ENCODE data around the gene BAK1. TPM values are rescaled to one million over a fixed set of nuclear protein-coding genes. Genes with fewer than 3 reads are reported as not detected.

The BAK1 gene
- total RNA-seq, 1 donor from 2014 or later = 26.9 TPM

DNA sequence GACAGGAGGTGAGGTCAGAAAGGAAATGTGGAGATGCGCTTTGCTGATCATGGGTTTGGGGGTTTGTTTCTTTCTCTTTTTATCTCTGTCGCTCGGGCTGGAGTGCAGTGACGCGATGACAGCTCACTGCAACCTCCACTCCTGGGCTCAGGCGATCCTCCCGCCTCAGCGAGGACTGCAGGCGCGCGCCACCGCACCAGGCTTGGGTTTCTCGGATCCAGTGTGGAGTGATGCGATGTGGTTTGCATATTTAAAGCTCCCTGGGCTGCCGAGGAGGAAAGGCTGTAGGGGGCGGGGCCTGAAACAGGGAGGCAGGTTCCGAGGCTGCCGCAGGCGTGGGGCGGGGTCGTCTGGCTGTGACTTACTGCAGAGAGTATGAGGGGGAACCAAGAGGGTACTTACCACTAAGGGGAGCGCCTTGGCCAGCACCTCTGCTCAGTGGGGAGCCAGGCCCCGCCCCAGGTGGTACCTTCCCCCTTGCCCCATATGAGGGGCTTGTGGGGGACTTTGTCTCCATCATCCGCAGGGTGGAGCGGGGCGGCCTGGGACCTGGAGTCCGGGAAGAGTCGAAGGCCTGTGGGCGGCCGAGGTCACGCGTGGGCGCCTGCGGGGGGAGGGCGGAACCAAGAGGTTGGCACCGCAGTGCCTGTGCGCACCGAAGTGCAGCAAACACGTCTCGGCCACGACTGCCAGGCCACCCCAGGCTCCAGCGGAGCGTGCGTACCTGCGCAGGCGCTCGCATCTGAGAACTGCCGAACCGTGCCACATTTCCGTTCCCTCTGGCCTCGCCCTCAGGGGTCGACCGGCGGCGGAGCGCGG is 12.7 kb upstream of the BAK1 start:
- TF ChIP-seq, protein P1, sequence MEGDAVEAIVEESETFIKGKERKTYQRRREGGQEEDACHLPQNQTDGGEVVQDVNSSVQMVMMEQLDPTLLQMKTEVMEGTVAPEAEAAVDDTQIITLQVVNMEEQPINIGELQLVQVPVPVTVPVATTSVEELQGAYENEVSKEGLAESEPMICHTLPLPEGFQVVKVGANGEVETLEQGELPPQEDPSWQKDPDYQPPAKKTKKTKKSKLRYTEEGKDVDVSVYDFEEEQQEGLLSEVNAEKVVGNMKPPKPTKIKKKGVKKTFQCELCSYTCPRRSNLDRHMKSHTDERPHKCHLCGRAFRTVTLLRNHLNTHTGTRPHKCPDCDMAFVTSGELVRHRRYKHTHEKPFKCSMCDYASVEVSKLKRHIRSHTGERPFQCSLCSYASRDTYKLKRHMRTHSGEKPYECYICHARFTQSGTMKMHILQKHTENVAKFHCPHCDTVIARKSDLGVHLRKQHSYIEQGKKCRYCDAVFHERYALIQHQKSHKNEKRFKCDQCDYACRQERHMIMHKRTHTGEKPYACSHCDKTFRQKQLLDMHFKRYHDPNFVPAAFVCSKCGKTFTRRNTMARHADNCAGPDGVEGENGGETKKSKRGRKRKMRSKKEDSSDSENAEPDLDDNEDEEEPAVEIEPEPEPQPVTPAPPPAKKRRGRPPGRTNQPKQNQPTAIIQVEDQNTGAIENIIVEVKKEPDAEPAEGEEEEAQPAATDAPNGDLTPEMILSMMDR (IDR thresholded peaks at IDR 0.05) = no peak
- Mint-ChIP-seq H3K9me3 (ENCODE audit: low read depth) (no peaks in the 10 kb centered on the region), H3K36me3 (ENCODE audit: low read depth) (no peaks in the 10 kb centered on the region), H3K27me3 (ENCODE audit: low read depth) (no peaks in the 10 kb centered on the region), H3K4me3 (ENCODE audit: unreplicated experiment) (no peak overlapping the region), H3K27ac (ENCODE audit: unreplicated experiment) (no peak overlapping the region), H3K4me1 (ENCODE audit: low read depth) (peaks cover 12% of the 10 kb centered on the region)
- no peak for DNase-seq (ENCODE audit: low spot score)

DNA sequence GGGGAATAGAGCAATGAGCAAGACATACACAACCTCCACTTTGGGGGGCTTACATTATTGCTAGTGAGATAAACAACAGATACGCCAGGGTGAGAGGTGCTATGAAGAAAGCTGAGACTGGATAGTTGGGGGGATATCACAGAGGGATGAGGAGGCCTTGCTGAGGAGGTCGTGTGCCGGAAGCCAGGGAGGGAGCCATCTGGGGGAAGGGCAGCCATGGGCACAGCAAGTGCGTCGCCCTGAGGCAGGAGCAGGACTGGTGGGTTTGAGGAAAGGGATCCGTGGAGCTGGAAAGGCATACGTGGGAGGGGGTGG is 12.2 kb upstream of the BAK1 start:
- TF ChIP-seq, protein P1 (IDR thresholded peaks at IDR 0.05) = no peak
- H3K9me3 Mint-ChIP-seq (ENCODE audit: low read depth) = no peaks in the 10 kb centered on the region
- H3K27ac Mint-ChIP-seq (ENCODE audit: unreplicated experiment) = no peak overlapping the region
- H3K36me3 Mint-ChIP-seq (ENCODE audit: low read depth) = no peaks in the 10 kb centered on the region
- no peaks in the 10 kb centered on the region for H3K27me3 Mint-ChIP-seq (ENCODE audit: low read depth)
- H3K4me1 Mint-ChIP-seq (ENCODE audit: low read depth) = peaks cover 12% of the 10 kb centered on the region
- no peak for DNase-seq (ENCODE audit: low spot score)
- H3K4me3 Mint-ChIP-seq (ENCODE audit: unreplicated experiment) = no peak overlapping the region

GRCh38 chr6:33591424-33592032 is 11.5 kb upstream of the BAK1 start:
- no peaks in the 10 kb centered on the region for H3K27me3 Mint-ChIP-seq (ENCODE audit: low read depth)
- no peak overlapping the region for H3K4me3 Mint-ChIP-seq (ENCODE audit: unreplicated experiment)
- no peak overlapping the region for H3K27ac Mint-ChIP-seq (ENCODE audit: unreplicated experiment)
- H3K36me3 Mint-ChIP-seq (ENCODE audit: low read depth) = no peaks in the 10 kb centered on the region
- H3K9me3 Mint-ChIP-seq (ENCODE audit: low read depth) = no peaks in the 10 kb centered on the region
- DNase-seq (ENCODE audit: low spot score) = no peak
- TF ChIP-seq, protein P1 (IDR thresholded peaks at IDR 0.05) = no peak
- H3K4me1 Mint-ChIP-seq (ENCODE audit: low read depth) = peaks cover 12% of the 10 kb centered on the region

DNA sequence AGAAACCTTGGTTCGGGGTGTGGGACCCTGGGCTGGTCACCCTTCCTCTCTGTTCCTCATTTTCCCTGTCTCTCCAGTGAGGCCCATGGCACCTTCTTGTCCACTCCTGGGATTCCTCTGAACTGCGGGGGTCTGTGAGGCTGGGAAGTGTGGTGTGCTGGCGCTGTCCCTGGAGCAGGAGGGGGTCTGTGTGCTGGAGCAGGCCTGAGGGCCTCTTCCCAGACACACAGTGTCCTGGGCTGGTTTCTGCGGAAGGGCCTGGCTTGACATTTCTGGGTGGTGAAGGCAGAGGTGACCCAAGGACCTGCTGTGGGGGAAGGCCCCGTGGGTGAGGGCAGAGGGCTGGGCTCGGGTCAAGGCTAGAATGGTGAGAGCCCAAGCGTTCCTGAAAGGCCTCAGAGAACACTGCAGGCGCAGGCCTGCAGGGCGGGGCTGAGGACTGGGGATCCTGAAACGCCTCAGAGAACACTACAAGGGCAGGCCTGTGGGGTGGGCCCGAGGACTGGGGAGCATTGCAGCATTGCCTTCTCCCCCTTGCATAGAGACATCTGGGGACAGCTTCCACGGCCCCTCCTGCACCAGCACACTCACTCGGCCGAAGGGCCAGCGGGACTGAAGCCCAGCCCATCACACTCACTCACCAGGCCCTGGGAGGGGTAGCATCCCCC is 10.6 kb upstream of the BAK1 start:
- Mint-ChIP-seq H3K27ac (ENCODE audit: unreplicated experiment) (peak overlapping the region; percentile 68), H3K4me3 (ENCODE audit: unreplicated experiment) (no peak overlapping the region), H3K36me3 (ENCODE audit: low read depth) (no peaks in the 10 kb centered on the region), H3K4me1 (ENCODE audit: low read depth) (peaks cover 14% of the 10 kb centered on the region), H3K27me3 (ENCODE audit: low read depth) (no peaks in the 10 kb centered on the region), H3K9me3 (ENCODE audit: low read depth) (no peaks in the 10 kb centered on the region)
- DNase-seq (ENCODE audit: low spot score) = no peak
- TF ChIP-seq, protein P1 (IDR thresholded peaks at IDR 0.05) = no peak

DNA sequence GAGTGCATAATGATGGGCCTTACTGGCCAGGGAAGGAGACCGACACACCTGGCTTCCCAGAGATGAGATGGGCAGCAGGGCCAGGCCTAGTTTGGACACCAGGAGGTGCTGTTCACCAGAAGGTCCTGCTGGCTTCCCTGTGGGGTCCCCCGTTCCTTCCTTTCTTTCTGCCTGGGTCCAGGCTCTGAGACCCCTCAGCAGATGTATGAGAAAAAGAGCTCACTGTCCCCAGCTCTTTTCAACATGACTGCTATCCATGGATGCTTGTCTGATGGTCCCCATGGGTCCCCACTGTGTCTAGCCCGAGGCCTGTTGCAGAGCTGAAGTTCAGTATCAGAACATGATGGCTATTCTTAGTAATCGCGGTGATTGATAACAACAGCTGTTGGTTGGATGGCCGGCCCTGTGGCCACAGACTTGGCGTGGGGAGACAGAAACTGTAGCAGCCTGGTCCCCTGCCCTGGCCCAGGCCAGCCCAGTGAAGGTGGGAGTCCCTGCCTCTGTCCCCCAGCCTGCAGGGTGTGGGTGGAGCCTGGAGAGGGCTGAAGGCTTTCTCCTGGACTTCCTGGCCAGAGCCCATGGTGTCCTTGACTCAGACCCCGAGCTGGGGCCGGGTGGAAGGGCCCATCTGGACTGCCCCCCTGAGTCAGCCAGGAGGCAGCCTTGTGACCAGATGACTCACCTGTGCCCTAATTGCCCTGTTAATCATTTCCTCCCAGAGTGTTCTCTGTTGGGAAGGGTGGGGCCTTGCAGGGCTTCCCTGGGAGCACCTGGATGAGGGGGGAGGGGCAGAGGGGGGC is 9.9 kb upstream of the BAK1 start:
- Mint-ChIP-seq H3K36me3 (ENCODE audit: low read depth) (no peaks in the 10 kb centered on the region), H3K27me3 (ENCODE audit: low read depth) (no peaks in the 10 kb centered on the region), H3K9me3 (ENCODE audit: low read depth) (no peaks in the 10 kb centered on the region), H3K4me3 (ENCODE audit: unreplicated experiment) (no peak overlapping the region), H3K4me1 (ENCODE audit: low read depth) (peaks cover 17% of the 10 kb centered on the region), H3K27ac (ENCODE audit: unreplicated experiment) (peak overlapping the region; percentile 22)
- TF ChIP-seq, protein P1 (IDR thresholded peaks at IDR 0.05) = peak; percentile 98
- DNase-seq (ENCODE audit: low spot score) = no peak

All from chondrocyte (in vitro differentiated cells).